GM12864 (cell line): Measurements from ENCODE around the gene SLC4A5.

Experiments
- DNase-seq: peaks from one replicate; pipeline ENCODE4 v3.0.0-alpha.2; 2011; ENCODE audit warnings: low read depth
- H3K4me3 ChIP-seq: 2 replicates; pipeline ENCODE4 v1.5.1; 2011; ENCODE audit warnings: mild to moderate bottlenecking, low read depth, low read length, control low read depth
- CTCF ChIP-seq: IDR thresholded peaks from 2 replicates; pipeline ENCODE4 v1.5.1; 2011; ENCODE audit warnings: low read depth, mild to moderate bottlenecking, moderate library complexity, low read length, control low read depth, inconsistent platforms; ENCODE audit errors: missing control alignments

The SLC4A5 gene, protein sequence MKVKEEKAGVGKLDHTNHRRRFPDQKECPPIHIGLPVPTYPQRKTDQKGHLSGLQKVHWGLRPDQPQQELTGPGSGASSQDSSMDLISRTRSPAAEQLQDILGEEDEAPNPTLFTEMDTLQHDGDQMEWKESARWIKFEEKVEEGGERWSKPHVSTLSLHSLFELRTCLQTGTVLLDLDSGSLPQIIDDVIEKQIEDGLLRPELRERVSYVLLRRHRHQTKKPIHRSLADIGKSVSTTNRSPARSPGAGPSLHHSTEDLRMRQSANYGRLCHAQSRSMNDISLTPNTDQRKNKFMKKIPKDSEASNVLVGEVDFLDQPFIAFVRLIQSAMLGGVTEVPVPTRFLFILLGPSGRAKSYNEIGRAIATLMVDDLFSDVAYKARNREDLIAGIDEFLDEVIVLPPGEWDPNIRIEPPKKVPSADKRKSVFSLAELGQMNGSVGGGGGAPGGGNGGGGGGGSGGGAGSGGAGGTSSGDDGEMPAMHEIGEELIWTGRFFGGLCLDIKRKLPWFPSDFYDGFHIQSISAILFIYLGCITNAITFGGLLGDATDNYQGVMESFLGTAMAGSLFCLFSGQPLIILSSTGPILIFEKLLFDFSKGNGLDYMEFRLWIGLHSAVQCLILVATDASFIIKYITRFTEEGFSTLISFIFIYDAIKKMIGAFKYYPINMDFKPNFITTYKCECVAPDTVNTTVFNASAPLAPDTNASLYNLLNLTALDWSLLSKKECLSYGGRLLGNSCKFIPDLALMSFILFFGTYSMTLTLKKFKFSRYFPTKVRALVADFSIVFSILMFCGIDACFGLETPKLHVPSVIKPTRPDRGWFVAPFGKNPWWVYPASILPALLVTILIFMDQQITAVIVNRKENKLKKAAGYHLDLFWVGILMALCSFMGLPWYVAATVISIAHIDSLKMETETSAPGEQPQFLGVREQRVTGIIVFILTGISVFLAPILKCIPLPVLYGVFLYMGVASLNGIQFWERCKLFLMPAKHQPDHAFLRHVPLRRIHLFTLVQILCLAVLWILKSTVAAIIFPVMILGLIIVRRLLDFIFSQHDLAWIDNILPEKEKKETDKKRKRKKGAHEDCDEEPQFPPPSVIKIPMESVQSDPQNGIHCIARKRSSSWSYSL

GRCh38 chr2:74343316-74343715, at the start of gene SLC4A5:
SLC4A5 (minus strand) TSS chr2:74343416; CDS start chr2:74315023, 28,393 bp downstream.
- no peak for DNase-seq
- no peak within 1 kb of the TSS for H3K4me3 ChIP-seq
- TF ChIP-seq CTCF = no peak

- no peak overlapping the region; the same call in 1 of the 2 replicates for H3K4me3 ChIP-seq
- DNase-seq = no peak
- TF ChIP-seq CTCF = no peak
Measured at GRCh38 chr2:74392449-74392743, 49.2 kb upstream of the SLC4A5 start.

DNA sequence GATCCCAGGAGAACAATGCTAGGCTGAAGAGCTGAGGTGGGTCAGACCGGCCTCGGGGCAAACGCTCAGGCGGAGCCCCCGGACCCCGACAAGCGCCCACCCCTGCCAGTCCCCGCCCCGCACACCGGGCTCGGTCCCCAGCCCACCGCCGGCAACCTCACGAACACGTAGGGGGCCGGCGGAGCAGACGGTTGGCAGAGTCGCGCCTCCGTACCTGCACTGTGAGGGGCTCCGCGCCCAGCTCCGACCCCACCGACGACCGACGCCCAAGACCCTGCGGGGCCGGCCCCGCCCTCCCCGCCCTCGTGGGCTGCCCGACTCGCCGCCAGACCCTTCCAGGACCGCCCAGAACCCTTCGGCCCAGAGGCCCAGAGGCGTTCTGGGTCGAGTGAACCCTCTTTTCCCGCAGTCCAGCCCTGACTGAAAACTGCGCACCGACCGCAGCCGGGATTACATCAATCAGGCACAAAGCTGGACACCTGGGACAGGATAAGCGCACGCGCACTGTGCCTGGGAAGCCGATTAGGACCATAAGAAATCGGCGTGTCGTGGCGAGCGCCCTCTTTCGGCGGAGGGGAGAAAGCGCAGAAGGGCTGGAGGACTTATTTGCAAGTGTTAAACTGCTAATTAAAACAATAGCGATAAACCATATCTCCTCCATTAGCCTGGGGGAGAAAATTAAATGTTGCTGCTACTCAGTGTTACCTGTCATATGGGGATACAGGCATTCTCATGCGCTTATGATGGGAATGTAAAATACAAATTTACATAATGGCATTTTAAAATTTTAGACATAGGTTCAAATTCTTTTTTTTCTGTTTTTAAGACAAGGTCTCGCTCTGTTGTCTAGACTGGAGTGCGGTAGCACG, 48.6 kb upstream of the SLC4A5 start:
- DNase-seq = peak; percentile 77
- TF ChIP-seq CTCF = peak; percentile 95
- peak overlapping the region; percentile 89 for H3K4me3 ChIP-seq

- DNase-seq = no peak
- H3K4me3 ChIP-seq = peak overlapping the region; percentile 89
- TF ChIP-seq CTCF = no peak
Measured at GRCh38 chr2:74391209-74391579, 48.0 kb upstream of the SLC4A5 start.

GRCh38 chr2:74390606-74391005, 47.4 kb upstream of the SLC4A5 start:
- no peak for TF ChIP-seq CTCF
- H3K4me3 ChIP-seq = peak overlapping the region; percentile 89; the same call in 1 of the 2 replicates
- DNase-seq = no peak

- TF ChIP-seq CTCF = no peak
- H3K4me3 ChIP-seq = no peak overlapping the region
- no peak for DNase-seq
Measured at GRCh38 chr2:74387346-74387745, 44.1 kb upstream of the SLC4A5 start.
